ENCODE results near the gene FBXL12.
"Not testable (repeated sequence)": the region's sequence is repeated elsewhere in the genome, so short reads cannot be mapped to it uniquely, and the experiment has no call there.

FBXL12 gene

GRCh38 chr19:9818734-9819595, at the start of gene FBXL12:
TSS of gene FBXL12 (minus strand) at chr19:9819079. CDS start at chr19:9818813, 266 bp downstream.
- peak; percentile 100 for DNase-seq

- DNase-seq, result no peak
Observed at GRCh38 chr19:9865732-9866501, 47.0 kb upstream of the FBXL12 start.

GRCh38 chr19:9863759-9864158, 44.9 kb upstream of the FBXL12 start:
- DNase-seq, result no peak

- no peak for DNase-seq
Observed at GRCh38 chr19:9862938-9863337, 44.1 kb upstream of the FBXL12 start.

DNA sequence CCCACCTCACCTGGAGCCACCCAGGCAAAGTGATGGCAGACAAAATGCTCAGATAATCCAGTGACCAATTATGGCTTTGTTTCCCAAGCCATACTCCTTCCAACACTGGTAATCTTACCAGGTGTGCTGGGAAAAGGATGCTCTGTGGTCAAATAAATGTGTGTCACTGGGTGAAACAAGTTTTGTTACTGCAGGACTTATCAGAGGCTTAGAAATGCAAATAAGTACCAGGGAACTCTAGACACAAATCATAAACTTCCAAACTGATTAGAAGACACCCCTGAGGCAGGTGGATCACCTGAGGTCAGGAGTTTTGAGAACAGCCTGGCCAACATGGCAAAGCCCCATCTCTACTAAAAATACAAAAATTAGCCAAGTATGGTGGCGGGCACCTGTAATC, 42.6 kb upstream of the FBXL12 start:
- DNase-seq, result no peak

DNA sequence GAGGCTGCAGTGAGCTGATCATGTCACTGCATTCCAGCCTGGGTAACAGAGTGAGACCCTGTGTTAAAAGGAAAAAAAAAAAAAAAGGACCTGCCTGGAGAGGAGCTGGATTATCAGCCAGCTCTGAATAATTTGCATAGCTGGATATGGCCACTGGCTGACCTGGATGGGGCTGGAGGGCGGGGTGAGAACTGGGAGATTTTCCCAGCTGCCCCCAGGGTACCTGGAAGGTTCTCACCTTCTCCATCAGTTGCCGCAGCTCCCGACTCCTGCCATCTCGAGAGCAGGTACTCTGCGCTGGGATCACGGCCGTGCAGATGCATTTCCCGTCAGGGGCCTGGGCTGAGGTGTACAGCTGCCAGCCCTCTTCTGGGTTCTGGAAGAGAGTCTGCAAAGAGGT, 41.5 kb upstream of the FBXL12 start:
- no peak for DNase-seq

- no peak for DNase-seq
Observed at GRCh38 chr19:9858766-9859165, 39.9 kb upstream of the FBXL12 start.

- peak; percentile 71 for DNase-seq
Observed at GRCh38 chr19:9857920-9858746, 39.3 kb upstream of the FBXL12 start.

- DNase-seq, result no peak
Observed at GRCh38 chr19:9857076-9857721, 38.3 kb upstream of the FBXL12 start.

DNA sequence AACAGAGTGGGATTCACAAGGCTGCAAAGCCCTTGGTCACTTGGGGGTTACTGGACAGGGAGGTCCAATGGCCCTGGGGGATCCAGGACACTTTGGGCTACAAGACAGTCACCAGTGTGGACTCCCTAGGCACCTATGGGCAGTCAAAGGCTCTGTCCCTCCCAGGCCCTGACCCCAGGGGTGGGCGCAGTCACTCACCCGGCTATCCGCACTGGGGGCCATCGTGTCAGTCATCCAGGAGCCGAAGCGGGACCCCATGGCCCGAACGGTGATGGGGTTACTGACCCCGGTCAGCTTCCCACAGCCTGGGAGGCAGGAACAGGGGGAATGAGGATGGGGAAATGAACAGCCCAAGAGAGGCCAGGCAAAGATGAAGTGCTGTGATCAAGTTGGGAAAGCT, 37.7 kb upstream of the FBXL12 start:
- no peak for DNase-seq

- no peak for DNase-seq
Observed at GRCh38 chr19:9854282-9854846, 35.5 kb upstream of the FBXL12 start.

DNA sequence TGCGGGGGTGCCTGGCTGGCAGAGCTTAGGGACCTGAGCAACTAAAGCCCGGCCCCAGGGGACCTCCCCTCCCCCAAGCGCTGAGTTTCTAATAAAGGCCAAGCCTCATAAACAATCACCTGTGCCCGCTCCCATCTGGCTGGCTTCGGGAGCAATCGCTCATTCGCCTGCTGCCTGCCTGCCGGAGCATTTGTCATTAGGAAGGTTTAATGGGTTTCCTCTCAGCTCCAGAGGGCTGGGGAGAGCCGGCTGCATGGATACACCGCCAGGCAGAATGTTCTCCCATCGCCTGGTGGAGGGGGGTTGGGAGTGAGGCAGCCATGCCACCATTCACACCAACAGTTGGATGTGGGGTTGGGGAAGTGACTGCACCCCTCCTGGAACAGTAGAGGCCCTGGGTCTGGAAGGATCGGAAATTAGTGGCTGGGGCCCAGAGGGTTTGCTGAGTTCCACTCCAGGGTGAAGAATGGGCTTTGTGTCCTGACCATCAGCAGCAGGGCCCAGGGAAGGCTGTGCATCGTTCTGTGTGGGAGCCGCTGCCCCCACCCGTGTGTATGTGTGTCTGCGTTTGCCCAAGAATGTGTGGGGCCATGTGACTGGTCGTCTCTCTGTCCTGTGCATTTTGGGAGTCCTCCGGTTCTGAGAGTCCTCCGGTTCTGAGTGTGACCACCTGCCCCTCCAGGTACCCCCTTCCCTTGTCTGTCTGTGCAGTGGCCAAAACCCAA, 31.5 kb upstream of the FBXL12 start:
- no peak for DNase-seq

- DNase-seq, result no peak
Observed at GRCh38 chr19:9849791-9850190, 30.9 kb upstream of the FBXL12 start.

GRCh38 chr19:9848762-9849161, 29.9 kb upstream of the FBXL12 start:
- no peak for DNase-seq

GRCh38 chr19:9848060-9848459, 29.2 kb upstream of the FBXL12 start:
- peak; percentile 66 for DNase-seq

DNA sequence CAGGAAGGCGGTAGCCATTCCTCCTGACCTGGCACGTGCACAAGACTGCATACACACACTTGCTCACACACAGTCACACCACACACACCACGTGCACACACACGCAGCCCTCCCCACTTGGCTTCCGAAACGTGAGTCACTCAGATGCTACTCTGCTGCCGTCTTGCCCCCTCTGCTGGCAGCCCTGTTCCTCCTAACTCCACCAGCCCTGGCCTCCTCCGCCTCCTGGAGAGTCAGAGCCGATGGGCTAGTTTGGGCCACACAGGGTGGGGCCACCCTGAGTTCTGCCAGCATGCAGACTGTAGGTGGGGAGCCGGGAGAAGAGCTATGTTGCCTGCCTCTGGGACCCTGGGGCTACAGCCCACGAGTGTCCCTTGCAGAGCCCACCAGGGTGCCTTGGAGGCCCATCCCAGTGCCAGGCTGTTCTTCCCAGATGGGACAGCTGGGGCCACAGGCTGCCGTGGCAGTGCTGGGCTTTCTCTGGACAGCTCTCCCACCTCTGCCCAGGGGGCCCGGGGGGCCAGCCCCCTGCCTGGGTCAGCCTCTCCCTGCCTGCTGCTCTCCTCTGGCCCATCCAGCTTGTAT, 28.3 kb upstream of the FBXL12 start:
- peak; percentile 80 for DNase-seq

- not testable (repeated sequence) for DNase-seq
Observed at GRCh38 chr19:9843626-9844273, 24.9 kb upstream of the FBXL12 start.

GRCh38 chr19:9842834-9843625, 24.2 kb upstream of the FBXL12 start:
- DNase-seq, result no peak

GRCh38 chr19:9839415-9839814, 20.5 kb upstream of the FBXL12 start:
- DNase-seq, result no peak

GRCh38 chr19:9838324-9838723, 19.4 kb upstream of the FBXL12 start:
- no peak for DNase-seq

Data from activated CD8-positive, alpha-beta memory T cell treated with anti-CD3 and anti-CD28 coated beads for 24 hours (primary cell).